Smooth muscle cell (in vitro differentiated cells): ENCODE data around the gene WDR86. TPM values are rescaled to one million over a fixed set of nuclear protein-coding genes. Genes with fewer than 3 reads are reported as not detected.
A peak's percentile ranks its signal among the peaks of the same experiment; 100 is the strongest.

ENCODE experiments used
- DNase-seq: peaks from one replicate; lab custom pipeline; 2025; ENCODE audit not compliant: unreplicated experiment; lab: John Stamatoyannopoulos, UW
- H2AFZ ChIP-seq: fragments of 200-600 bp; sonication (generic); 2 replicates; pipeline ENCODE4 v1.6.0; 2016; ENCODE audit warnings: antibody characterized with exemption, low read depth, mild to moderate bottlenecking
- H3F3A ChIP-seq: fragments of 200-600 bp; sonication (generic); 2 replicates; pipeline ENCODE4 v1.6.0; 2017; ENCODE audit warnings: antibody characterized with exemption, low read depth
- H3K27ac ChIP-seq: fragments of 200-600 bp; sonication (generic); 2 replicates; pipeline ENCODE4 v1.5.1; 2016; ENCODE audit warnings: low read depth, mild to moderate bottlenecking
- H3K27me3 ChIP-seq: fragments of 200-600 bp; sonication (generic); 2 replicates; pipeline ENCODE4 v1.6.1; 2016; ENCODE audit warnings: low read depth, mild to moderate bottlenecking
- H3K36me3 ChIP-seq: fragments of 200-600 bp; sonication (generic); 2 replicates; pipeline ENCODE4 v1.5.1; 2016; ENCODE audit warnings: low read depth
- H3K4me1 ChIP-seq: fragments of 200-600 bp; sonication (generic); 2 replicates; pipeline ENCODE4 v1.5.1; 2016; ENCODE audit warnings: low read depth
- H3K4me2 ChIP-seq: fragments of 200-600 bp; sonication (generic); 2 replicates; pipeline ENCODE4 v1.6.0; 2016; ENCODE audit warnings: mild to moderate bottlenecking
- H3K4me3 ChIP-seq: fragments of 200-600 bp; sonication (generic); 2 replicates; pipeline ENCODE4 v1.5.1; 2016; ENCODE audit warnings: mild to moderate bottlenecking
- H3K79me2 ChIP-seq: fragments of 200-600 bp; sonication (generic); 2 replicates; pipeline ENCODE4 v1.6.0; 2016; ENCODE audit warnings: low read depth, mild to moderate bottlenecking
- H3K9ac ChIP-seq: fragments of 200-600 bp; sonication (generic); 2 replicates; pipeline ENCODE4 v1.6.0; 2016; ENCODE audit warnings: low read depth
- H3K9me3 ChIP-seq: fragments of 200-600 bp; sonication (generic); replicated peaks from 2 replicates; pipeline ENCODE4 v1.5.1; 2016; ENCODE audit warnings: low read depth
- H4K20me1 ChIP-seq: fragments of 200-600 bp; sonication (generic); 2 replicates; pipeline ENCODE4 v1.6.0; 2016; ENCODE audit warnings: low read depth
- CTCF ChIP-seq: fragments of 200-600 bp; sonication (generic); IDR thresholded peaks from 2 replicates; pipeline ENCODE4 v1.5.1; 2017; ENCODE audit warnings: borderline replicate concordance, mild to moderate bottlenecking, antibody characterized with exemption; ENCODE audit not compliant: insufficient read depth, poor library complexity, severe bottlenecking
- WGBS: methylation state at CpG from one replicate; pipeline ENCODE4 v1.1.7; 2016; ENCODE audit warnings: low lambda C conversion rate; 5-methylcytosine and 5-hydroxymethylcytosine counted together
- polyA plus RNA-seq: library from polyadenylated mRNA; unstranded; fragments of >200 nt; fragmentation: Nextera tagmentation; extraction: Ambion mirVana; gene quantifications from 2 replicates; pipeline ENCODE4 v1.2.1, GENCODE V29; 2016
- total RNA-seq: library from RNA; depleted of rRNA; stranded (reverse); fragments of >200 nt; gene quantifications from 2 replicates; pipeline ENCODE4 v1.2.3, GENCODE V29; 2014

WDR86 gene
- total and polyA plus RNA-seq, 2 experiments from 2014 or later: 1.3 to 4.1 TPM

- Histone ChIP-seq H3K9me3 (no peaks in the 10 kb centered on the region), H3K36me3 (no peaks in the 10 kb centered on the region), H3K4me3 (no peak overlapping the region), H3K4me1 (peaks cover 39% of the 10 kb centered on the region), H4K20me1 (no peaks in the 10 kb centered on the region), H3K79me2 (no peaks in the 10 kb centered on the region), H3F3A (peaks cover 32% of the 10 kb centered on the region), H3K4me2 (no peak overlapping the region), H3K9ac (no peak overlapping the region), H2AFZ (no peak overlapping the region), H3K27me3 (no peaks in the 10 kb centered on the region), H3K27ac (peak overlapping the region; percentile 93)
- no peak for DNase-seq
- TF ChIP-seq CTCF: no peak
- WGBS: 50% methylated on average over 5 of the region's 5 CpGs
These were observed 15.0 kb upstream of the WDR86 start for GRCh38 chr7:151424799-151425198.

- Histone ChIP-seq H3K36me3 (no peaks in the 10 kb centered on the region), H3F3A (peaks cover 25% of the 10 kb centered on the region), H3K4me2 (no peak overlapping the region), H3K79me2 (no peaks in the 10 kb centered on the region), H3K9me3 (no peaks in the 10 kb centered on the region), H3K9ac (no peak overlapping the region), H3K27ac (no peak overlapping the region), H3K4me1 (peaks cover 30% of the 10 kb centered on the region), H2AFZ (no peak overlapping the region), H3K4me3 (no peak overlapping the region), H4K20me1 (no peaks in the 10 kb centered on the region), H3K27me3 (no peaks in the 10 kb centered on the region)
- 91% methylated on average over 5 of the region's 5 CpGs for WGBS
- TF ChIP-seq CTCF: no peak
- DNase-seq: no peak
These were observed 14.1 kb upstream of the WDR86 start for GRCh38 chr7:151423936-151424335.

- Histone ChIP-seq H3K4me1 (peaks cover 23% of the 10 kb centered on the region), H3K27me3 (no peaks in the 10 kb centered on the region), H3F3A (peaks cover 23% of the 10 kb centered on the region), H3K4me2 (no peak overlapping the region), H3K27ac (no peak overlapping the region), H3K9me3 (no peaks in the 10 kb centered on the region), H3K36me3 (no peaks in the 10 kb centered on the region), H3K79me2 (no peaks in the 10 kb centered on the region), H4K20me1 (no peaks in the 10 kb centered on the region), H2AFZ (no peak overlapping the region), H3K4me3 (no peak overlapping the region), H3K9ac (no peak overlapping the region)
- no peak for DNase-seq
- no peak for TF ChIP-seq CTCF
- 87% methylated on average over 7 of the region's 7 CpGs for WGBS
These were observed 13.4 kb upstream of the WDR86 start for GRCh38 chr7:151423226-151423625.

- DNase-seq: no peak
- 88% methylated on average over 5 of the region's 5 CpGs for WGBS
These were observed 12.4 kb upstream of the WDR86 start for GRCh38 chr7:151422212-151422611.

More at GRCh38 chr7:151422212-151422611, 12.4 kb upstream of the WDR86 start:
- TF ChIP-seq CTCF: no peak
- no peak overlapping the region for H3K27ac ChIP-seq
- H3F3A ChIP-seq: peaks cover 22% of the 10 kb centered on the region
- H3K36me3 ChIP-seq: no peaks in the 10 kb centered on the region
- H3K4me1 ChIP-seq: peaks cover 13% of the 10 kb centered on the region
- no peak overlapping the region for H3K4me2 ChIP-seq
- H4K20me1 ChIP-seq: no peaks in the 10 kb centered on the region
- no peaks in the 10 kb centered on the region for H3K27me3 ChIP-seq
- no peak overlapping the region for H2AFZ ChIP-seq
- H3K9ac ChIP-seq: no peak overlapping the region
- H3K4me3 ChIP-seq: no peak overlapping the region
- no peaks in the 10 kb centered on the region for H3K9me3 ChIP-seq
- H3K79me2 ChIP-seq: no peaks in the 10 kb centered on the region
